Measurements from ENCODE around the gene LRRC14B. TPM values are rescaled to one million over a fixed set of nuclear protein-coding genes. Genes with fewer than 3 reads are reported as not detected.

Gene LRRC14B
- total RNA-seq, 1 donor from 2014 or later, result not detected

DNA sequence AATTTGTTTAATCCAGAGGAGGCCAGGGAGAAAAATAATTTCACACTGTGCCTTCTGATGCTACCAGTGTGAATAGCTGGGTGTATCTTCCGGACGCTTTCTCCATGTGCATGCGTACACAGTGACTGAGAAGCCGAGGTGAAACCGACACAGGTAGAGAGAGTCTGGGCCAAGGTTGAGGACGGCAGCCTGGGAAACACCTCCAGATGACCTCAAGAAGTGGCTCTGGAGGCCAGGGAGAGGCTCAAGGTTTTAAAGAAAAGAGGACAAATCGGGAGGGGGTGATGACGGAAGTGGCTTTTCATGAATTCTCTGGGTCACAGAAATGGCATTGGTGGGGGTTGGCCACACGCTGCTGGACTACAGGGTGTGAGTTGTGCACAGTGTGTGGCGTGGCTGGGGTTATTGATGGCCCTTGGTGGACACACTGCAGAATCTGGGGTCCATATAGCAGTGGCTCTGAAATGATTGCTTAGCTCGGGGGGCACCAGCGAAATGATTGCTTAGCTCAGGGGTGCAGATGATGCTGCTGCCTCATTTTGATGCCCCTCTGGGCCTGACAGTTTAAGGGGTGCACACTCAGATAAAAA lies 34.1 kb upstream of the LRRC14B start:
- H3K79me2 ChIP-seq (ENCODE audit: insufficient read depth, low read length), result no peaks in the 10 kb centered on the region
- DNase-seq (ENCODE audit: low read depth) (no peak), FAIRE-seq (no peak)
- H3K4me1 ChIP-seq (ENCODE audit: insufficient read depth, low read length), result peaks cover 59% of the 10 kb centered on the region
- no peaks in the 10 kb centered on the region for H3K9me3 ChIP-seq (ENCODE audit: insufficient read depth, low read depth, low read length)
- no peak overlapping the region for H3K9ac ChIP-seq (ENCODE audit: low read length)
- peaks cover 9% of the 10 kb centered on the region for H3K36me3 Mint-ChIP-seq (ENCODE audit: low read depth, unreplicated experiment)
- H4K20me1 ChIP-seq (ENCODE audit: insufficient read depth, low read length), result no peaks in the 10 kb centered on the region
- H3K4me1 Mint-ChIP-seq (ENCODE audit: low read depth, unreplicated experiment), result peaks cover 22% of the 10 kb centered on the region
- H3K9me3 Mint-ChIP-seq (ENCODE audit: unreplicated experiment), result no peaks in the 10 kb centered on the region
- H3K4me3 Mint-ChIP-seq (ENCODE audit: unreplicated experiment), result no peak overlapping the region
- H2AFZ ChIP-seq (ENCODE audit: low read depth, low read length), result no peak overlapping the region
- peaks cover 6% of the 10 kb centered on the region for H3K36me3 ChIP-seq (ENCODE audit: insufficient read depth, low read length)
- peaks cover 24% of the 10 kb centered on the region for H3K27me3 Mint-ChIP-seq (ENCODE audit: low read depth, unreplicated experiment)
- no peak overlapping the region for H3K4me2 ChIP-seq (ENCODE audit: low read length)
- TF ChIP-seq, protein P1, sequence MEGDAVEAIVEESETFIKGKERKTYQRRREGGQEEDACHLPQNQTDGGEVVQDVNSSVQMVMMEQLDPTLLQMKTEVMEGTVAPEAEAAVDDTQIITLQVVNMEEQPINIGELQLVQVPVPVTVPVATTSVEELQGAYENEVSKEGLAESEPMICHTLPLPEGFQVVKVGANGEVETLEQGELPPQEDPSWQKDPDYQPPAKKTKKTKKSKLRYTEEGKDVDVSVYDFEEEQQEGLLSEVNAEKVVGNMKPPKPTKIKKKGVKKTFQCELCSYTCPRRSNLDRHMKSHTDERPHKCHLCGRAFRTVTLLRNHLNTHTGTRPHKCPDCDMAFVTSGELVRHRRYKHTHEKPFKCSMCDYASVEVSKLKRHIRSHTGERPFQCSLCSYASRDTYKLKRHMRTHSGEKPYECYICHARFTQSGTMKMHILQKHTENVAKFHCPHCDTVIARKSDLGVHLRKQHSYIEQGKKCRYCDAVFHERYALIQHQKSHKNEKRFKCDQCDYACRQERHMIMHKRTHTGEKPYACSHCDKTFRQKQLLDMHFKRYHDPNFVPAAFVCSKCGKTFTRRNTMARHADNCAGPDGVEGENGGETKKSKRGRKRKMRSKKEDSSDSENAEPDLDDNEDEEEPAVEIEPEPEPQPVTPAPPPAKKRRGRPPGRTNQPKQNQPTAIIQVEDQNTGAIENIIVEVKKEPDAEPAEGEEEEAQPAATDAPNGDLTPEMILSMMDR (IDR thresholded peaks at IDR 0.05; ENCODE audit: insufficient read depth, low read depth, low read length), result no peak
- TF ChIP-seq EZH2 (IDR thresholded peaks at IDR 0.05; ENCODE audit: insufficient read depth, low read length), result no peak
- no peak overlapping the region for H3K27ac Mint-ChIP-seq (ENCODE audit: unreplicated experiment)
- no peak overlapping the region for H3K27ac ChIP-seq (ENCODE audit: low read depth, low read length)
- H3K27me3 ChIP-seq (ENCODE audit: insufficient read depth, low read length), result no peaks in the 10 kb centered on the region
- no peak overlapping the region for H3K4me3 ChIP-seq (ENCODE audit: insufficient read depth, low read depth, low read length)

DNA sequence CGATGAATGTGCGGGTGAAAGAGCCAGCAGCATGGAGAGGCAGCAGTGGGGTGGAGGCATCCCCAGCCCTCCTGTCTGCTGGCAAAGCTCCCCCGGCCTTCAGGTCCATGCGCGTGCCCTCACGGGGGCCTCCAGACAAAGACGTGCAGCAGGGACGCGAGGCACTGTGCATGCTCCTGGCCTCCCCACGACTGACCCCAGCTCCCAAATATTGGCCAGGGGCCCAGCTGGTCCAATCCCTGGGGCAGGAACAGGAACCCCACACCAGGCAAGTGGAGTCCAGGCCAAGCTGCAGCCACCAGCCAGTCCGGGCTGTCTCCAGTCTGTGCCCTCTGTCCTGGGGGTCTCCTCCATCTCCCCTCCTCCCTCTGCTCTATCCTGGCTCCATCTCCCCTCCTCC lies 33.5 kb upstream of the LRRC14B start:
- no peak overlapping the region for H3K27ac ChIP-seq (ENCODE audit: low read depth, low read length)
- Mint-ChIP-seq H3K4me3 (ENCODE audit: unreplicated experiment) (no peak overlapping the region), H3K4me1 (ENCODE audit: low read depth, unreplicated experiment) (peaks cover 21% of the 10 kb centered on the region), H3K27ac (ENCODE audit: unreplicated experiment) (no peak overlapping the region), H3K27me3 (ENCODE audit: low read depth, unreplicated experiment) (peaks cover 24% of the 10 kb centered on the region), H3K36me3 (ENCODE audit: low read depth, unreplicated experiment) (peaks cover 9% of the 10 kb centered on the region), H3K9me3 (ENCODE audit: unreplicated experiment) (no peaks in the 10 kb centered on the region)
- no peaks in the 10 kb centered on the region for H3K9me3 ChIP-seq (ENCODE audit: insufficient read depth, low read depth, low read length)
- H3K36me3 ChIP-seq (ENCODE audit: insufficient read depth, low read length), result peaks cover 6% of the 10 kb centered on the region
- no peak overlapping the region for H2AFZ ChIP-seq (ENCODE audit: low read depth, low read length)
- H3K4me3 ChIP-seq (ENCODE audit: insufficient read depth, low read depth, low read length), result no peak overlapping the region
- DNase-seq (ENCODE audit: low read depth) (no peak), FAIRE-seq (no peak)
- no peaks in the 10 kb centered on the region for H3K27me3 ChIP-seq (ENCODE audit: insufficient read depth, low read length)
- no peak for TF ChIP-seq EZH2 (IDR thresholded peaks at IDR 0.05; ENCODE audit: insufficient read depth, low read length)
- TF ChIP-seq, protein P1 (IDR thresholded peaks at IDR 0.05; ENCODE audit: insufficient read depth, low read depth, low read length), result no peak
- H3K79me2 ChIP-seq (ENCODE audit: insufficient read depth, low read length), result no peaks in the 10 kb centered on the region
- H3K4me1 ChIP-seq (ENCODE audit: insufficient read depth, low read length), result peaks cover 57% of the 10 kb centered on the region
- H4K20me1 ChIP-seq (ENCODE audit: insufficient read depth, low read length), result no peaks in the 10 kb centered on the region
- H3K9ac ChIP-seq (ENCODE audit: low read length), result no peak overlapping the region
- no peak overlapping the region for H3K4me2 ChIP-seq (ENCODE audit: low read length)

DNA sequence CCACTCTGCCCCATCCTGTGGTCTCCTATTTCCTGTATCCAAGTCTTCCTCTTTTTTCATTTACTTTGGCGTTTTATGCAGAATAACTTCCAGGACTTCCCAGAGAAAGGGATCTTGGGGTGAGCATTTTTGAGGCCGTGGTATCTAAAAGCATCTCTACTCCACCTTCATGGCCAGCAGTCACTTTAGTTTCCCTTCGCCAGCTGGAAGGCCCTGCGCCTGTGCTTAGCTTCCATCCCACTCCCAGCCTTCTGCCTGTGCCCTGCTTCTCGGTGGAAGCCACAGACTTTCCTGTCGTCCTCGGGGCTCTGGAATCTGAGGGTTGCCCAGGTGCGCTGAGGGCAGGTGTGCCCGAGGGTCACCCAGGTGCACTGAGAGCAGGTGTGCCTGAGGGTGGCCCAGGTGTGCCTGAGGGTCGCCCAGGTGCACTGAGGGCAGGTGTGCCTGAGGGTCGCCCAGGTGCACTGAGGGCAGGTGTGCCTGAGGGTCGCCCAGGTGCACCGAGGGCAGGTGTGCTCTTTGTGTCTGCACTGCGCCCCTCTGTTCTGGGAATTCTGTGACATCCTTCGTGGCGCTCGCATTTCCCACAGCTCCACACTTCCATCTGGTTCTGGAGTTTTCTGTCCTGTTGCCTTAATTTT lies 32.4 kb upstream of the LRRC14B start:
- peaks cover 29% of the 10 kb centered on the region for H3K27me3 Mint-ChIP-seq (ENCODE audit: low read depth, unreplicated experiment)
- FAIRE-seq (no peak), DNase-seq (ENCODE audit: low read depth) (no peak)
- Histone ChIP-seq H3K9me3 (ENCODE audit: insufficient read depth, low read depth, low read length) (no peaks in the 10 kb centered on the region), H3K27me3 (ENCODE audit: insufficient read depth, low read length) (no peaks in the 10 kb centered on the region), H3K36me3 (ENCODE audit: insufficient read depth, low read length) (peaks cover 6% of the 10 kb centered on the region), H3K9ac (ENCODE audit: low read length) (peak overlapping the region; percentile 79), H3K4me1 (ENCODE audit: insufficient read depth, low read length) (peaks cover 46% of the 10 kb centered on the region), H3K4me3 (ENCODE audit: insufficient read depth, low read depth, low read length) (no peak overlapping the region), H4K20me1 (ENCODE audit: insufficient read depth, low read length) (no peaks in the 10 kb centered on the region), H3K4me2 (ENCODE audit: low read length) (peak overlapping the region; percentile 79), H3K79me2 (ENCODE audit: insufficient read depth, low read length) (no peaks in the 10 kb centered on the region), H3K27ac (ENCODE audit: low read depth, low read length) (peak overlapping the region; percentile 91), H2AFZ (ENCODE audit: low read depth, low read length) (no peak overlapping the region)
- peaks cover 17% of the 10 kb centered on the region for H3K4me1 Mint-ChIP-seq (ENCODE audit: low read depth, unreplicated experiment)
- H3K9me3 Mint-ChIP-seq (ENCODE audit: unreplicated experiment), result peaks cover 2% of the 10 kb centered on the region
- no peak overlapping the region for H3K4me3 Mint-ChIP-seq (ENCODE audit: unreplicated experiment)
- no peak for TF ChIP-seq EZH2 (IDR thresholded peaks at IDR 0.05; ENCODE audit: insufficient read depth, low read length)
- TF ChIP-seq, protein P1 (IDR thresholded peaks at IDR 0.05; ENCODE audit: insufficient read depth, low read depth, low read length), result no peak
- no peak overlapping the region for H3K27ac Mint-ChIP-seq (ENCODE audit: unreplicated experiment)
- H3K36me3 Mint-ChIP-seq (ENCODE audit: low read depth, unreplicated experiment), result peaks cover 10% of the 10 kb centered on the region
